ENCODE results near the gene CAPN5.
"Not testable (repeated sequence)": the region's sequence is repeated elsewhere in the genome, so short reads cannot be mapped to it uniquely, and the experiment has no call there.

Gene CAPN5

GRCh38 chr11:77094841-77095365 is 28.1 kb downstream of the CAPN5 start:
- Histone ChIP-seq H3K9me3 (ENCODE audit: low read length) (no peaks in the 10 kb centered on the region), H4K20me1 (ENCODE audit: insufficient read depth, low read length) (no peaks in the 10 kb centered on the region), H3K27me3 (ENCODE audit: insufficient read depth, low read length) (no peaks in the 10 kb centered on the region), H3K9me2 (ENCODE audit: low read depth, low read length) (no peaks in the 10 kb centered on the region), H3K4me2 (ENCODE audit: low read length) (no peak overlapping the region), H3K4me1 (ENCODE audit: insufficient read depth, low read length, severe bottlenecking) (no peaks in the 10 kb centered on the region), H3K9ac (ENCODE audit: low read length) (no peak overlapping the region), H2AFZ (ENCODE audit: low read length) (no peak overlapping the region), H3F3A (ENCODE audit: insufficient read depth, low read length) (no peaks in the 10 kb centered on the region), H3K4me3 (ENCODE audit: low read depth, low read length, poor library complexity, severe bottlenecking) (no peak overlapping the region), H3K36me3 (ENCODE audit: insufficient read depth, low read length) (no peaks in the 10 kb centered on the region), H3K27ac (ENCODE audit: low read depth, low read length, poor library complexity, severe bottlenecking) (no peak overlapping the region), H3K79me2 (ENCODE audit: insufficient read depth, low read length) (no peaks in the 10 kb centered on the region)
- no peak for TF ChIP-seq EZH2 (IDR thresholded peaks at IDR 0.05; ENCODE audit: borderline replicate concordance, low read length)
- no peak for TF ChIP-seq CTCF (IDR thresholded peaks at IDR 0.05; ENCODE audit: low read length)

DNA sequence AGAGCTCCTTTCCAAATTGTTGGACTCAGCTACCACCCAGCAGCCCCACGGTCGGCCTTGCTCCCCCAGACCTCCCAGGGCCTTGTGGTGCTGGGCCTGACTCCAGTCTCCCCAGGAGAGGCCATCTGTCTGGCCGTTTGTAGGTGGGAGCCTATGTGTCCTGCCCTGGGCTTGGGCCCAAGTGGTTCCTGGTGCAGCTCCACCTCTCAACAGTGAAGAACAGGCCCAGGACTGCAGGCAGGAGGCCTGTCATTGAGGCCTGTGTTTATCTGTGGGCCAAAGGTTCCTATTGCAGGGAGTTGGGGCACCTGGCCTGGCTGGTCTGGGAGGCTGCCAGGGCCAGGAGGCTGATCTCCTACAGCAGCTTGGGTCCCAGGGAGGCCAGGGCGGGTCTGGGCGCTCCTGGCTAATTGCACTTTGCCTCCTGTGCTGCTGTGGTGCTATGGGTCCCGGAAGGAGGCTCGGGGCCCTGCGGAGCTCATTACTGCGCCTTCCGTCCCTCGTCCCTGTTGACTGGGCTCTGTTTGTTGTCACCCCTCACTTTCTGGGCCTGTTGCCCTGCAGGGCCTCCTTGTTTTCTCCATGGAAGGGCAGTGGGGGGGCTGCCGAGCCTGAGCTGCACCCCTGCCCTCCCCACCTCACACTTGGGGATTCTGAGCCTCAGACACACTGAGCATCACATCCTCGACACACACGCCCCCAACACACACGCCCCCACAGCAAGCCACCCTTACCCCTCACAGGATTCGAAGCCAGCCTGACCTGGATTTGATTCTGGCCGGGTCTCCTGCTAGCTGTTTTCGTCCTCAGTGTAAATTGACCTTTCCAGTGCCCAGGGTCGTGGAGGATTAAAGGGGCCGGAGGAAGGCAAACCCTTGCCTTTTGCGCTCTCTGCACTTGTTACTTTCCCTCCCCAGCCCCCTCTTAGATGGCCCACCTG is 29.1 kb downstream of the CAPN5 start:
- Histone ChIP-seq H3K79me2 (ENCODE audit: insufficient read depth, low read length) (no peaks in the 10 kb centered on the region), H3K27me3 (ENCODE audit: insufficient read depth, low read length) (no peaks in the 10 kb centered on the region), H3K4me2 (ENCODE audit: low read length) (no peak overlapping the region), H3K9me3 (ENCODE audit: low read length) (no peaks in the 10 kb centered on the region), H3K27ac (ENCODE audit: low read depth, low read length, poor library complexity, severe bottlenecking) (no peak overlapping the region), H4K20me1 (ENCODE audit: insufficient read depth, low read length) (no peaks in the 10 kb centered on the region), H3F3A (ENCODE audit: insufficient read depth, low read length) (no peaks in the 10 kb centered on the region), H2AFZ (ENCODE audit: low read length) (no peak overlapping the region), H3K9me2 (ENCODE audit: low read depth, low read length) (no peaks in the 10 kb centered on the region), H3K4me1 (ENCODE audit: insufficient read depth, low read length, severe bottlenecking) (no peaks in the 10 kb centered on the region), H3K9ac (ENCODE audit: low read length) (no peak overlapping the region), H3K36me3 (ENCODE audit: insufficient read depth, low read length) (no peaks in the 10 kb centered on the region), H3K4me3 (ENCODE audit: low read depth, low read length, poor library complexity, severe bottlenecking) (no peak overlapping the region)
- TF ChIP-seq CTCF (IDR thresholded peaks at IDR 0.05; ENCODE audit: low read length) (no peak), EZH2 (IDR thresholded peaks at IDR 0.05; ENCODE audit: borderline replicate concordance, low read length) (no peak)

- no peaks in the 10 kb centered on the region for H4K20me1 ChIP-seq (ENCODE audit: insufficient read depth, low read length)
These were observed 29.8 kb downstream of the CAPN5 start for GRCh38 chr11:77096591-77097019.

GRCh38 chr11:77097180-77097579 is 30.4 kb downstream of the CAPN5 start:
- H3K27me3 ChIP-seq (ENCODE audit: insufficient read depth, low read length); H3K9me2 ChIP-seq (ENCODE audit: low read depth, low read length); H4K20me1 ChIP-seq (ENCODE audit: insufficient read depth, low read length); H3K4me2 ChIP-seq (ENCODE audit: low read length); H3K4me3 ChIP-seq (ENCODE audit: low read depth, low read length, poor library complexity, severe bottlenecking); H2AFZ ChIP-seq (ENCODE audit: low read length); H3F3A ChIP-seq (ENCODE audit: insufficient read depth, low read length); H3K9me3 ChIP-seq (ENCODE audit: low read length); H3K27ac ChIP-seq (ENCODE audit: low read depth, low read length, poor library complexity, severe bottlenecking); H3K36me3 ChIP-seq (ENCODE audit: insufficient read depth, low read length); H3K4me1 ChIP-seq (ENCODE audit: insufficient read depth, low read length, severe bottlenecking); H3K79me2 ChIP-seq (ENCODE audit: insufficient read depth, low read length); H3K9ac ChIP-seq (ENCODE audit: low read length): not testable (repeated sequence)

More at GRCh38 chr11:77096591-77097019, 29.8 kb downstream of the CAPN5 start:
- Histone ChIP-seq H2AFZ (ENCODE audit: low read length) (no peak overlapping the region), H3K4me3 (ENCODE audit: low read depth, low read length, poor library complexity, severe bottlenecking) (no peak overlapping the region), H3K4me2 (ENCODE audit: low read length) (no peak overlapping the region), H3K9ac (ENCODE audit: low read length) (no peak overlapping the region), H3K36me3 (ENCODE audit: insufficient read depth, low read length) (no peaks in the 10 kb centered on the region), H3K9me2 (ENCODE audit: low read depth, low read length) (no peaks in the 10 kb centered on the region), H3K4me1 (ENCODE audit: insufficient read depth, low read length, severe bottlenecking) (no peaks in the 10 kb centered on the region), H3K9me3 (ENCODE audit: low read length) (no peaks in the 10 kb centered on the region), H3K27me3 (ENCODE audit: insufficient read depth, low read length) (no peaks in the 10 kb centered on the region), H3K79me2 (ENCODE audit: insufficient read depth, low read length) (no peaks in the 10 kb centered on the region), H3K27ac (ENCODE audit: low read depth, low read length, poor library complexity, severe bottlenecking) (no peak overlapping the region), H3F3A (ENCODE audit: insufficient read depth, low read length) (no peaks in the 10 kb centered on the region)
- no peak for TF ChIP-seq EZH2 (IDR thresholded peaks at IDR 0.05; ENCODE audit: borderline replicate concordance, low read length)
